Right lobe of liver (tissue), 6 donors: ENCODE measurements around the gene HSP90AB1. TPM values are rescaled to one million over a fixed set of nuclear protein-coding genes. Genes with fewer than 3 reads are reported as not detected.

Experiments
- ATAC-seq, 4 donors: fragments of 200-7000 bp; cut with Tn5 transposase; one replicate each; pipeline ENCODE4 v1.9.1; 2020; ENCODE audit warnings: mild to moderate bottlenecking in 4 of 4, moderate library complexity in 4 of 4
- DNase-seq, 3 donors: peaks; one replicate each; pipeline ENCODE4 v3.0.0-alpha.2; 2020
- H3K27ac ChIP-seq, 3 donors: fragments of 200-600 bp; one replicate each; pipeline ENCODE4 v1.8.0; 2022
- H3K27me3 ChIP-seq, 2 donors: fragments of 200-600 bp; one replicate each; pipeline ENCODE4 v1.8.0; 2022
- H3K36me3 ChIP-seq, 4 donors: fragments of 200-600 bp; sonication (generic) in 1 of 4; one replicate each; pipeline versions ENCODE4 v1.5.1 to v1.8.0; 2017 to 2022; ENCODE audit warnings: control low read depth in 1 of 4
- H3K4me1 ChIP-seq, 4 donors: fragments of 200-600 bp; sonication (generic) in 1 of 4; one replicate each; pipeline versions ENCODE4 v1.5.1 to v1.8.0; 2017 to 2022; ENCODE audit warnings: control low read depth in 1 of 4
- H3K4me3 ChIP-seq, 3 donors: fragments of 200-600 bp; one replicate each; pipeline ENCODE4 v1.8.0; 2022
- H3K9me3 ChIP-seq, 4 donors: fragments of 200-600 bp; sonication (generic) in 1 of 4; one replicate each; pipeline versions ENCODE4 v1.5.1 to v1.8.0; 2017 to 2022; ENCODE audit warnings: control low read depth in 1 of 4
- CTCF ChIP-seq, 4 donors: fragments of 200-600 bp in 3 of 4; fragments of 450-650 bp in 1 of 4; IDR thresholded peaks; one replicate each; pipeline versions ENCODE4 v1.5.1 to v1.8.0; 2016 to 2022; ENCODE audit warnings: antibody characterized with exemption in 4 of 4, mild to moderate bottlenecking in 2 of 4
- POLR2A ChIP-seq: fragments of 450-650 bp; IDR thresholded peaks from one replicate; pipeline ENCODE4 v1.6.1; 2017; ENCODE audit warnings: antibody characterized with exemption, mild to moderate bottlenecking
- WGBS: methylation state at CpG from one replicate; pipeline ENCODE4 v1.1.6; 2018; ENCODE audit warnings: low coverage, low lambda C conversion rate; ENCODE audit not compliant: insufficient coverage; ENCODE audit errors: missing lambda C conversion rate; 5-methylcytosine and 5-hydroxymethylcytosine counted together
- intact Hi-C, 2 donors: fragments of 100-400 bp; cut with DNase I; formaldehyde crosslinking; loops; one replicate each; pipeline versions ENCODE4 v1.11.2 to v1.14.1; 2022
- total RNA-seq, 6 experiments: library from RNA; depleted of rRNA in 2 of 6; stranded (reverse); fragments of >200 nt in 2 of 6; fragmentation: NEBNext Ultra II Directional in 3 of 6; extraction: Animal tissue kit (Norgen Biotek cat#: 25700) in 3 of 6; gene quantifications; one replicate each; pipeline versions ENCODE4 v1.1.0 to v1.2.4, GENCODE V29; 2016 to 2023
- donor health status: DM: no; HTN: yes; CAD: no.
- donor health status: DM: no; HTN: no; CAD: no.
- donor health status: DM: no; HTN: no; CAD: no.
- donor health status: DM: no; HTN: yes; CAD: no.
- donor health status: DM: no; HTN: yes; CAD: no.

HSP90AB1 gene
- total RNA-seq, 6 experiments from 2014 or later, result 183 to 566 (median 345) TPM

GRCh38 chr6:44251576-44252524 is 4.9 kb downstream of the HSP90AB1 start:
- DNase-seq (peak in 1 of 3 donors; percentile 19), ATAC-seq (no peak)
- TF ChIP-seq POLR2A (no peak), CTCF (IDR thresholded peaks at IDR 0.05) (no peak)
- peaks cover 14 to 70% (median 49%) of the 10 kb centered on the region in 4 donors for H3K36me3 ChIP-seq
- H3K4me1 ChIP-seq, result peaks cover 0 to 46% (median 0%) of the 10 kb centered on the region in 4 donors
- H3K4me3 ChIP-seq, result no peak overlapping the region
- no peaks in the 10 kb centered on the region for H3K27me3 ChIP-seq
- no peak overlapping the region for H3K27ac ChIP-seq
- intact Hi-C loops, result no loop called here
- 76% methylated on average over 10 of the region's 14 CpGs for WGBS
- H3K9me3 ChIP-seq, result no peaks in the 10 kb centered on the region

GRCh38 chr6:44253307-44254101 is 6.6 kb downstream of the HSP90AB1 start:
- DNase-seq (peak in 2 of 3 donors; percentile 32 to 52), ATAC-seq (peak in 2 of 4 donors; percentile 7 to 17)
- no peaks in the 10 kb centered on the region for H3K27me3 ChIP-seq
- no peaks in the 10 kb centered on the region for H3K9me3 ChIP-seq
- peaks cover 14 to 69% (median 49%) of the 10 kb centered on the region in 4 donors for H3K36me3 ChIP-seq
- H3K4me3 ChIP-seq, result no peak overlapping the region
- intact Hi-C loops, result no loop called here
- peaks cover 0 to 45% (median 0%) of the 10 kb centered on the region in 4 donors for H3K4me1 ChIP-seq
- no peak overlapping the region for H3K27ac ChIP-seq
- 23% methylated on average over 4 of the region's 10 CpGs for WGBS
- TF ChIP-seq POLR2A (no peak), CTCF (IDR thresholded peaks at IDR 0.05) (peak; percentile 33 to 49 (median 42))

GRCh38 chr6:44254191-44255104 is 7.5 kb downstream of the HSP90AB1 start:
- ATAC-seq, result no peak
- intact Hi-C loops, result no loop called here
- Histone ChIP-seq H3K9me3 (no peaks in the 10 kb centered on the region), H3K27me3 (no peaks in the 10 kb centered on the region), H3K4me3 (no peak overlapping the region), H3K36me3 (peaks cover 13 to 61% (median 42%) of the 10 kb centered on the region in 4 donors), H3K27ac (no peak overlapping the region), H3K4me1 (peaks cover 0 to 36% (median 0%) of the 10 kb centered on the region in 4 donors)
- peak in 1 of 3 donors; percentile 40 for DNase-seq
- 71% methylated on average over 10 of the region's 12 CpGs for WGBS
- TF ChIP-seq POLR2A (no peak), CTCF (IDR thresholded peaks at IDR 0.05) (no peak)
